NB4 (cell line): ENCODE results near the gene EIF4G3.

ENCODE experiments used
- POLR2A ChIP-seq: IDR thresholded peaks from 2 replicates; pipeline ENCODE4 v1.6.1; 2011; ENCODE audit warnings: mild to moderate bottlenecking; ENCODE audit not compliant: insufficient read length; ENCODE audit errors: extremely low read depth
- TF ChIP-seq, protein P1 (sequence below): IDR thresholded peaks from one replicate; pipeline ENCODE4 v1.5.1; 2012; ENCODE audit warnings: low read depth, low read length

DNA sequence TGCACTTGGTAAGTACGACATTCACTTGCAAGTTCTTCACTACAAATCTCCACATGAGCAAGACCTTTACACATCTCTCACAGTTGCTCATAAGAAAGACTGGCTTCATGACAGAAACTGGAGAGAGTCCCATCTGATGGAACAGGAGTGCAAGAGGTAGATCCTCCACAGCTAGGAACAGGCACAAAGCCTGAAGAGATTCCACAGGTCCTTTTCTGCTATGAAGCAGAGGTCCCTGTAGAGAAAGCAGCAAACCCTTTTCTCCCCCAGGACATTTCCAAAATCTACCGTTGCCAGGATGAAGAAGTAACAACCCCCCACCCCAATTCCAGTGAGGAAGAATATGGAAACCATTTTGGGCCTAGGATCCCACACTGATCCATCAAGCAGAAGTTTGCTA, 47.3 kb downstream of the EIF4G3 start:
- TF ChIP-seq, protein P1, sequence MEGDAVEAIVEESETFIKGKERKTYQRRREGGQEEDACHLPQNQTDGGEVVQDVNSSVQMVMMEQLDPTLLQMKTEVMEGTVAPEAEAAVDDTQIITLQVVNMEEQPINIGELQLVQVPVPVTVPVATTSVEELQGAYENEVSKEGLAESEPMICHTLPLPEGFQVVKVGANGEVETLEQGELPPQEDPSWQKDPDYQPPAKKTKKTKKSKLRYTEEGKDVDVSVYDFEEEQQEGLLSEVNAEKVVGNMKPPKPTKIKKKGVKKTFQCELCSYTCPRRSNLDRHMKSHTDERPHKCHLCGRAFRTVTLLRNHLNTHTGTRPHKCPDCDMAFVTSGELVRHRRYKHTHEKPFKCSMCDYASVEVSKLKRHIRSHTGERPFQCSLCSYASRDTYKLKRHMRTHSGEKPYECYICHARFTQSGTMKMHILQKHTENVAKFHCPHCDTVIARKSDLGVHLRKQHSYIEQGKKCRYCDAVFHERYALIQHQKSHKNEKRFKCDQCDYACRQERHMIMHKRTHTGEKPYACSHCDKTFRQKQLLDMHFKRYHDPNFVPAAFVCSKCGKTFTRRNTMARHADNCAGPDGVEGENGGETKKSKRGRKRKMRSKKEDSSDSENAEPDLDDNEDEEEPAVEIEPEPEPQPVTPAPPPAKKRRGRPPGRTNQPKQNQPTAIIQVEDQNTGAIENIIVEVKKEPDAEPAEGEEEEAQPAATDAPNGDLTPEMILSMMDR: no peak
- TF ChIP-seq POLR2A: no peak
